ENCODE measurements around the gene EPB41L4A. TPM values are rescaled to one million over a fixed set of nuclear protein-coding genes. Genes with fewer than 3 reads are reported as not detected.

EPB41L4A gene
- total and polyA plus RNA-seq, 9 donors, result 2.7 to 12.3 (median 7.9) TPM

DNA sequence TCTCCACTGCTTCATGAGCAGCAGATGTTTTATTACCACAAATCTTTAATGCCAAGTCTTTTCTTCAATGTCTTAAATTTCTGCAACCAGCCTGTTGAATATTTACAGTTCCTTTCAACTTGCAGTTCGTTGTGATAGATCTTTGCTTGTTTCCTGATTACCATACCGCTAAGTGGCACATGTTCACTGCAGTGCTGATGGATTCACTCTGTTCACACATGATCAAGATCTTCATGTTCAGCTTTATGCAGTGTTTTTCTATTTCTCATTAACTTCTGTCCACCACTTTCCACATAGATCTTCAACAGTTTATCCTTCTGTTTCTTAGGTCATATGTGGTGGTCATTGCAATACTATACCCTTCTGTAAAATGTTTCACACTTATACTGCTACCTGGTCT, 280.6 kb downstream of the EPB41L4A start:
- Histone ChIP-seq H3K4me1 (ENCODE audit: insufficient read depth) (no peaks in the 10 kb centered on the region), H3K36me3 (no peaks in the 10 kb centered on the region), H3K9me3 (no peaks in the 10 kb centered on the region), H3K4me3 (no peak overlapping the region), H3K27ac (no peak overlapping the region), H3K27me3 (no peaks in the 10 kb centered on the region)
- intact Hi-C loops (cut with DNase I), result no loop called here
- TF ChIP-seq POLR2A (IDR thresholded peaks at IDR 0.05) (no peak), CTCF (IDR thresholded peaks at IDR 0.05) (no peak), EP300 (IDR thresholded peaks at IDR 0.05) (no peak)
- no peak for DNase-seq
- WGBS, 3 donors, result 64 to 70% (median 67%) methylated on average over 2 of the region's 2 CpGs

DNA sequence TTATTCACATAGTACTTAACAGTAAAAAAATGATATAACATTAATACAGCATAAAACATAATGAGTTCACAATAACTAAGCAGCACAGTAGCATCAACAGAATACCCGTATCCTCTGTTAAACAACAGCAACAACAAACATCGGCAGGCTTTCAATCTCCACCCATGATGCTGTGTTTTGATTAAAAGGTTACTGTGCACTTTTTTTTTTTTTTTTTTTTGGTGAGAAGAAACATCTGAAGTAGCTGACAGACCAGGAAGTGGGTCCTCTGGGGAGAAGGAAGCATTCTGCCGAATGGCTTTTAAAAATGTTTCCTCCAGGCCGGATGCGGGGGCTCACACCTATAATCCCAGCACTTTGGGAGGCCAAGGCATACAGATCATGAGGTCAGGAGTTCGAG, 282.3 kb downstream of the EPB41L4A start:
- Histone ChIP-seq H3K4me3 (no peak overlapping the region), H3K27ac (no peak overlapping the region), H3K36me3 (no peaks in the 10 kb centered on the region), H3K4me1 (ENCODE audit: insufficient read depth) (no peaks in the 10 kb centered on the region), H3K27me3 (no peaks in the 10 kb centered on the region), H3K9me3 (no peaks in the 10 kb centered on the region)
- WGBS, 3 donors, result 53 to 55% (median 55%) methylated on average over 6 of the region's 6 CpGs
- DNase-seq, result no peak
- TF ChIP-seq EP300 (IDR thresholded peaks at IDR 0.05), result no peak
- no peak for TF ChIP-seq CTCF (IDR thresholded peaks at IDR 0.05)
- no peak for TF ChIP-seq POLR2A (IDR thresholded peaks at IDR 0.05)
- intact Hi-C loops (cut with DNase I), result no loop called here

DNA sequence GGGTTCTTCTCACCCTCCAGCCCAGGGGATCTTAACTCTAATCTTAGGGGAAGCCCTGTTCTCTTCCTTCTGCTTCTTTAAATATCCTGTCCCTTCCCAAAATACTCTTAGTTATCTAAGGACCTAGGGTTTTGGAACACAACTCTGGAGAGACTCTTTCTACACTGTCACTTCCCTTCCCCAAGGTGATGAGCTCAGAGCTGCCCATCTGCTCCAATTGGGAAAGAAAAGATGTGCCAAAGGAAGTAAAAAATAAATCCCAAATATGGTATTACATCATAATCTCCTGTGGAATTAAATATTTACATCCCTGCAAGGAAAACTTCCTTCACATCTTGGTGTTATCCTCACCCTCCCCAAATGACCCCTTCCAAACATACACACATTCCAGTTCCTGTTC, 291.2 kb downstream of the EPB41L4A start:
- Histone ChIP-seq H3K4me1 (ENCODE audit: insufficient read depth) (no peaks in the 10 kb centered on the region), H3K27me3 (no peaks in the 10 kb centered on the region), H3K27ac (no peak overlapping the region), H3K4me3 (no peak overlapping the region), H3K9me3 (no peaks in the 10 kb centered on the region), H3K36me3 (no peaks in the 10 kb centered on the region)
- no peak for DNase-seq
- no peak for TF ChIP-seq EP300 (IDR thresholded peaks at IDR 0.05)
- intact Hi-C loops (cut with DNase I), result no loop called here

DNA sequence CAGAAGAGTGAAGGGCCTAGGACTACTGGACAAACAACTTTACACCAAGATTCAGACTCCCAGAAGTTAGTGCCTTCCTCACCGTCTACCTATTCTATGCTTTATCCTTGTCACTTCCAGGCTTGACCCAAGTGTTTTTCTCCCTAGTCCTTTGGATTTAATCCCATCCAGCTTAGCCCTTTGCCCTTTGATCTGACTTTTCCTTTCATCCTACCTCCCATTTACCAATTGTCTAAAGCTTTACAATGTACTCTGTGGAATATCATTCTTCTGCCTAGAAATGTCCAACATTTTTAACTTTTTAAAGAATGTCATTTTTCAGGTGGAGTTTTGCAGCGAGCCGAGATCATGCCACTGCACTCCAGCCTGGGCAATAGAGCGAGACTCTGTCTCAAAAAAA, 292.1 kb downstream of the EPB41L4A start:
- DNase-seq, result no peak
- no peak for TF ChIP-seq POLR2A (IDR thresholded peaks at IDR 0.05)
- no peak for TF ChIP-seq CTCF (IDR thresholded peaks at IDR 0.05)
- no peak for TF ChIP-seq EP300 (IDR thresholded peaks at IDR 0.05)
- Histone ChIP-seq H3K4me1 (ENCODE audit: insufficient read depth) (no peaks in the 10 kb centered on the region), H3K36me3 (no peaks in the 10 kb centered on the region), H3K9me3 (no peaks in the 10 kb centered on the region), H3K27me3 (no peaks in the 10 kb centered on the region), H3K4me3 (no peak overlapping the region), H3K27ac (no peak overlapping the region)
- intact Hi-C loops (cut with DNase I), result no loop called here
- 92 to 96% (median 94%) methylated on average over 4 of the region's 4 CpGs for WGBS, 3 donors

DNA sequence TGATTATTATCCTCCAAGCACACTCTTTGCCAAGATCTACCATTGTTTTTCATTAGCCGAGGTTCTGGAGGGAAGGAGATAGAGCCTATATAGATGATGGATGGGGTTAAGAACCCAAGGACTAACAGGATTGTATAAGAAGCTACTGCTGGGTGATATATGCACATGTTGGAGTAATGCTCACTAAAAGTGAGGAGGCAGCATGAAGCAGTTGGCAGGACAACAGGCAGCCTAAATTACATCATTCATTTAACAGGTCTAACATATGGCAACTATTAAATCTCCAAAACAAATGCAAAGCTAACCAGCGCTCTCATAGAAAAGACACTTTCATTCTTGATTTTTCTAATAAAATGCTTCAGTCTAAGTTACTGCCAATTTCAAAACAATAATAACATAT, 293.2 kb downstream of the EPB41L4A start:
- DNase-seq, result no peak
- Histone ChIP-seq H3K4me1 (ENCODE audit: insufficient read depth) (no peaks in the 10 kb centered on the region), H3K27me3 (no peaks in the 10 kb centered on the region), H3K9me3 (no peaks in the 10 kb centered on the region), H3K27ac (no peak overlapping the region), H3K36me3 (no peaks in the 10 kb centered on the region), H3K4me3 (no peak overlapping the region)
- intact Hi-C loops (cut with DNase I), result no loop called here
- 72 to 84% (median 83%) methylated on average over 2 of the region's 2 CpGs for WGBS, 3 donors
- no peak for TF ChIP-seq POLR2A (IDR thresholded peaks at IDR 0.05)
- no peak for TF ChIP-seq EP300 (IDR thresholded peaks at IDR 0.05)
- TF ChIP-seq CTCF (IDR thresholded peaks at IDR 0.05), result no peak

Data from ovary (tissue), 9 donors.